Effector memory CD8-positive, alpha-beta T cell (primary cell): ENCODE results near the gene CDC42BPA.
"Not testable (repeated sequence)": the region's sequence is repeated elsewhere in the genome, so short reads cannot be mapped to it uniquely, and the experiment has no call there.

ENCODE experiments used
- ATAC-seq: fragments of 150-1000 bp; cut with Tn5 transposase; replicated peaks from 2 replicates; pipeline ENCODE4 v1.10.0; 2021; ENCODE audit warnings: mild to moderate bottlenecking, moderate library complexity
- DNase-seq, 3 experiments: peaks; one replicate each; pipeline ENCODE4 v3.0.0; 2021
- H3K27ac Mint-ChIP-seq, 2 donors: one replicate each; pipeline ENCODE4 v1.8.0; 2022; ENCODE audit warnings: mild to moderate bottlenecking in 2 of 2, mixed read lengths in 2 of 2, moderate library complexity in 2 of 2
- H3K27me3 Mint-ChIP-seq, 2 donors: one replicate each; pipeline ENCODE4 v1.8.0; 2022; ENCODE audit warnings: mixed read lengths in 2 of 2
- H3K36me3 Mint-ChIP-seq: one replicate; pipeline ENCODE4 v1.8.0; 2022; ENCODE audit warnings: mild to moderate bottlenecking, moderate library complexity, mixed read lengths; ENCODE audit not compliant: insufficient read depth
- H3K4me1 Mint-ChIP-seq, 2 donors: one replicate each; pipeline ENCODE4 v1.8.0; 2022; ENCODE audit warnings: low read depth in 2 of 2, mixed read lengths in 2 of 2
- H3K4me3 Mint-ChIP-seq, 2 donors: one replicate each; pipeline ENCODE4 v1.8.0; 2022; ENCODE audit warnings: mild to moderate bottlenecking in 2 of 2, mixed read lengths in 2 of 2, moderate library complexity in 2 of 2
- H3K9me3 Mint-ChIP-seq, 2 donors: one replicate each; pipeline ENCODE4 v1.8.0; 2022; ENCODE audit warnings: mixed read lengths in 2 of 2

CDC42BPA gene

DNA sequence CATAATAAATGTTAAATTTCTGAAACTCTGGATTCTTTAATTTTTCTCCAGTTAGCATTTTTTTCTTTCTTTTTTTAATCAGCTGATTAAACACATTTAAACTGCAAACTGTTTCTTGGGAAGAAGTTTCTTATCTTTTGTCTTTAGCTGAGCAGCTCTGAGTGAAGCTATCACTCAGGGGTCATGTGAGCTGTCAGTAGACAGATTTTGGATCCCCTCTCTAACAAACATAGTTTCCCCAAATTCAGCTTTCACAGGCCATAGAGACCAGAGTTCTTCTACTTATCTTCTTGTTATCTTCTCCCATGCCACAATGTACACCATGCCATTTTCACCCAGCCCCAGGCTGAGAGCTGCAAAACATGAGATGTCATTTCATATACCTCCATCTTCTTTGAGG lies 148.9 kb downstream of the CDC42BPA start:
- Mint-ChIP-seq H3K4me3 (no peak overlapping the region), H3K27me3 (peaks cover 37 to 51% of the 10 kb centered on the region in 2 donors), H3K9me3 (no peaks in the 10 kb centered on the region), H3K36me3 (no peaks in the 10 kb centered on the region), H3K27ac (no peak overlapping the region), H3K4me1 (no peaks in the 10 kb centered on the region)
- DNase-seq (no peak), ATAC-seq (no peak)

DNA sequence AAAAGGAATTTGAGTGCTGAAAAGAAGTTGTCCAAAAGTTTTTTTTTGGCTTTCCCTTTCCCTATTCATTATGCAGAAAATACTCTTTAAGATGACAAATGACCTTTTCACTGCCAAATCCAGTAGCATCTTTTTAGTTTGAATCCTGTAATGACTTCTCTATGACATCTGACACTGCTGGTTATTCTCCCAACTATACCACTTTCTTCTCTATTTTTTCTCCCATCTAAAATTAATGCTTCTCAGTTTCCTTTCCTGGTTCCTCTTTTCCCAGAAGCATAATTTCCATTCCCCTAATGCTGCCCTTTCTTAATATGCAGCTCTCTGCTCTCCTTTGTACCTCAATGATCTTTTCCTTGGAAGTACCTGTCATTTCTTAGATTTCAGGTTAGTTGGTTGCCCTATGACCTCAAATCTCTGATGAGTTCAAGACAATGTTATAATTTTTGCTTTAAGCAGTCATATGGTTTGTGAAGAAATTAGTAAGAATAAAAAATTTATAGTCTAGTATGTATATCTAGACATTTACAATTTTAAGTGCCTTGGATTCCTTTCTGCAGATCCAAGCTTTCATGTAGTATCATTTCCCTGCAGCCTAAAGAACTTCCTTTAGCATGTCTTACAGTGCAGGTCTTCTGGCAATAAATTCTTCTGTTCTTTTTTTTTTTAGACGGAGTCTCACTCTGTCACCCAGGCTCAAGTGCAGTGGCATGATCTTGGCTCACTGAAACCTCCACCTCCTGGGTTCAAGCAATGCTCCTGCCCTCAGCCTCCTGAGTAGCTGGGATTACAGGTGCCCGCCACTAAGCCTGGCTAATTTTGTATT lies 150.8 kb downstream of the CDC42BPA start:
- H3K4me1 Mint-ChIP-seq, result no peaks in the 10 kb centered on the region
- no peak for ATAC-seq
- H3K27me3 Mint-ChIP-seq, result peaks cover 47 to 60% of the 10 kb centered on the region in 2 donors
- DNase-seq, result no peak
- no peak overlapping the region for H3K4me3 Mint-ChIP-seq
- no peaks in the 10 kb centered on the region for H3K36me3 Mint-ChIP-seq
- no peaks in the 10 kb centered on the region for H3K9me3 Mint-ChIP-seq
- H3K27ac Mint-ChIP-seq, result no peak overlapping the region

DNA sequence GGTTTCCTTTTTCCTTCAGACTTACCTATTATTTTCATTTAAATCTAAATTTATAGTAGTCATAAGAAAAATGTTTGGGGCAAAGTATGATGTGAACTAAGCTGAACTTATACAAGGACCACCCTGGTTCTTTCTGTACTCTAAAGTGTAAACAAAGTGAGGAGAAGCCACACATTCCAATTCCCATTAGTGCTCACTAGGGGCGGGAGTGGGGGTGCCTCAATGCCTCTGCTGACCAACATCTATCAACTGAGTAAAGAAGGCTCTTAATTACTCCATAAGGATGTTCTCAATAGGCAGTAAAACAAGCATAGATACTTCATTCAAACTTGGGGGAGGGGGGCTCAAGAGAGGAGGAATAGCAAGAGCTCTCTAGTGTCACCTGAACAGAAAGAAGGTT lies 151.7 kb downstream of the CDC42BPA start:
- H3K9me3 Mint-ChIP-seq, result no peaks in the 10 kb centered on the region
- no peaks in the 10 kb centered on the region for H3K36me3 Mint-ChIP-seq
- no peaks in the 10 kb centered on the region for H3K4me1 Mint-ChIP-seq
- ATAC-seq, result no peak
- H3K27me3 Mint-ChIP-seq, result peaks cover 47 to 52% of the 10 kb centered on the region in 2 donors
- no peak for DNase-seq
- H3K4me3 Mint-ChIP-seq, result no peak overlapping the region
- H3K27ac Mint-ChIP-seq, result no peak overlapping the region

DNA sequence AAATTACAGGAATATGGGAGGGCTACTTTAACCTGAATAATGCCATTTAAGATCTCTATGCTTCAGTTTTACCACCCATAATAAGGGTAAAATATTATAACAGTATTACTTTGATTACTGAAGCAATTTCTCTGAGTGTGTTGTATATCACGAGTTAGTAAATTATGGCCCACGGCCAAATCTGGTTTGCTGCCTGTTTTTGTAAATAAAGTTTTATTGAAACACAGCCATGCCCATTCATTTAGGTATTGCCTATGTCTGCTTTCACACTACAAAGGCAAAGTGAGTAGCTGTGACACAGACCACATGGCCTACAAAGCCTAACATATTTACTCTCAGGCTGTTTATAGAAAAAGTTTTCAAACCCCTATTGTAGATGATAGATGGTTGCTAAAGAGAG lies 156.8 kb downstream of the CDC42BPA start:
- ATAC-seq (no peak), DNase-seq (no peak)
- H3K27me3 Mint-ChIP-seq, result peaks cover 32 to 34% of the 10 kb centered on the region in 2 donors

DNA sequence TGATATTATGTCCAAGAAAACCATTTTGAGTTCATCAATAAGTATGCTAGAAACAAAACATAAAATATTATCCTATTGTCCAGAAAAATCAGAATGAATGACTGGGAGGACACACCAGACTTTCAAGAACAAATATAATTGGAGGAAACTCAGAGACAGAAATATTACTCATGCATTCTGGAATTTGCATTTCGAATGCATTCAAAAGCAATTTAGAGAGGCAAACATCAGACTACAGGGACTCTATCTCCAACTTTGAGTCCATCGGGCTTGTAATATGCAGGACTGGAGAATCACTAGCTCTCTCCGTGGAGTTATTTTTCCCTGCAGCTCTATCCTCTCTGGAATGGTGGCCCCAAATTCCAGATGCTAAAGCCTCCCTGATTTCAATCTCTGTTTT lies 161.8 kb downstream of the CDC42BPA start:
- peaks cover 13% of the 10 kb centered on the region in 2 donors for H3K27me3 Mint-ChIP-seq
- H3K27ac Mint-ChIP-seq, result no peak overlapping the region
- no peaks in the 10 kb centered on the region for H3K9me3 Mint-ChIP-seq
- H3K36me3 Mint-ChIP-seq, result no peaks in the 10 kb centered on the region
- DNase-seq, result no peak
- H3K4me1 Mint-ChIP-seq, result no peaks in the 10 kb centered on the region
- H3K4me3 Mint-ChIP-seq, result no peak overlapping the region
- no peak for ATAC-seq

More for the DNA sequence above, 156.8 kb downstream of the CDC42BPA start:
- Mint-ChIP-seq H3K36me3 (no peaks in the 10 kb centered on the region), H3K4me1 (no peaks in the 10 kb centered on the region), H3K4me3 (no peak overlapping the region), H3K27ac (no peak overlapping the region), H3K9me3 (no peaks in the 10 kb centered on the region)

DNA sequence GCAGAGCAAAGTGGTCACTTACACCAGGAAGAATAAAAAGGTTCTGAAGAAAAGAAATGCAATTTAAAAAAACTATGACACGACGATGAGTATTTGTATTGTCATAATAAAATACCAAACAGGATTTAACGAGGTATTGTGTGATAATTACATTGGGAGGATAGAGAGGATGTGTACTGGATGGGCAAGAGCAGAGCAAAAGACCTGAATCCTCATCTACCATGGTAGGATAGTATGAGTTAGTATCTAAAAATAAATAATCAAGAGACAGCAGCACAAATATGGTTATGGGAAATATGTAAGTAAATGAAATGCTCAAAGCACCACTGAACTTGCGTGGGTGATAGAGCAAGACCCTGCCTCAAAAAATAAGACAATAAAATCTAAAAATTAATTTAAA lies 162.6 kb downstream of the CDC42BPA start:
- Mint-ChIP-seq H3K27me3 (peaks cover 13 to 19% of the 10 kb centered on the region in 2 donors), H3K36me3 (no peaks in the 10 kb centered on the region), H3K4me1 (no peaks in the 10 kb centered on the region), H3K9me3 (no peaks in the 10 kb centered on the region), H3K27ac (no peak overlapping the region), H3K4me3 (no peak overlapping the region)
- ATAC-seq (no peak), DNase-seq (no peak)

DNA sequence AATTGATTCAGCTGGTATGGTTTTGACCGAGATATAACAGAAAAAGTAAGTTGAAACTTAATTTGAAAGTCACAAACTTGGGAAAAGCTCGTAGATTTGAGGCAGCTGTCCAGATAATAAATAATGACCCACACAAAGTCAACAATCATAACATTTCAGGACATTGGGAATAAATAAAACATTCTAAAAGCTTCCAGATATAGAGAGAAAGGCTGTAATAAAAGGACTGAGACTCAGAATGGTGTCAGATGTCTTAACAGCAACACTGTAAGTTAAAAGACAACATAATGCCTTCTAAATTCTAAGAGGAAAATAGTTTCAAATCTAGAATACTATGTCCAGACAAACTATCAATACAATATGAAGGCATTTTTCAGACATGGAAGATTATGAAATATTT lies 163.3 kb downstream of the CDC42BPA start:
- Mint-ChIP-seq H3K27ac (no peak overlapping the region), H3K4me1 (no peaks in the 10 kb centered on the region), H3K27me3 (peaks cover 13 to 19% of the 10 kb centered on the region in 2 donors), H3K4me3 (no peak overlapping the region), H3K9me3 (no peaks in the 10 kb centered on the region), H3K36me3 (no peaks in the 10 kb centered on the region)
- DNase-seq, result no peak
- ATAC-seq, result no peak

DNA sequence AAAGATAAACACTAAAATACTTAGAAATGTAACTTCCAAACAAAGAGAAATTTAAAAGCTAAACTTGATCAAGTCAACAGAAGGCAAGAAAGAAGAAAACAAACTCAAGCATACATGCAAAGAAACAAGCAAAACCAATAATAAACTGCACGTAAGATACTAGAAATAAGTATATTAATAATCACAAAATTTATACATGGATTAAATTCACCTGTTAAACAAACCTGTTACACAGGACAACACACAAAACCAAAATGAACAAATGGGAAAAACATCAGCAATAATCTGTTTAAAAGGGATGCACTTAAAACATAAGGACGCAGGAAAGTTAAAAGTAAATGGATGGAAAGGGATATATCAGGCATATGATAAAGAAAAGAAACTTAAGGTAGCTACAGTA lies 165.8 kb downstream of the CDC42BPA start:
- Mint-ChIP-seq H3K9me3 (no peaks in the 10 kb centered on the region), H3K4me1 (no peaks in the 10 kb centered on the region), H3K36me3 (no peaks in the 10 kb centered on the region), H3K4me3 (no peak overlapping the region), H3K27ac (no peak overlapping the region), H3K27me3 (peaks cover 14 to 21% of the 10 kb centered on the region in 2 donors)
- DNase-seq (no peak), ATAC-seq (no peak)

DNA sequence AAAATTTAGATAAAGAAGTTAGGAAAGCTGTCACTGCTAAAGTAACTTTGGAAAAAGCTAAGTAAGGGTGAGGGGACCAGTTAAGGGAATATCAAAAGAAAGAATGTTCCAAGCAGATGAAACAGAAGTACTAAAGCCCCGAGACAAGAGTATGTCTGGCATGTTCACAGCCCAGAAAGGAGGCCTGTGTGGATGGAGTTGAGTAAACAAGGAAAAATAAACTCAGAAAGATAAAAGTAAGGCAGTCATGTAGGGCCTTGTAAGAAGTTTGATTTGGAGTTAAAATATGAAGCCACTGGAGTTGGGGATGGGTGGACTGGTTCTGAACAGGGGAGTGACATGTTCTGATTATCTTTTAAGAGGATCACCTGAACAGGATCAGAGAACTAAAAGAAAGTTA lies 177.9 kb downstream of the CDC42BPA start:
- ATAC-seq (no peak), DNase-seq (no peak)
- no peaks in the 10 kb centered on the region for H3K36me3 Mint-ChIP-seq
- H3K4me3 Mint-ChIP-seq, result no peak overlapping the region
- H3K4me1 Mint-ChIP-seq, result no peaks in the 10 kb centered on the region
- no peak overlapping the region for H3K27ac Mint-ChIP-seq
- no peaks in the 10 kb centered on the region for H3K9me3 Mint-ChIP-seq
- peaks cover under 1 to 18% of the 10 kb centered on the region in 2 donors for H3K27me3 Mint-ChIP-seq

DNA sequence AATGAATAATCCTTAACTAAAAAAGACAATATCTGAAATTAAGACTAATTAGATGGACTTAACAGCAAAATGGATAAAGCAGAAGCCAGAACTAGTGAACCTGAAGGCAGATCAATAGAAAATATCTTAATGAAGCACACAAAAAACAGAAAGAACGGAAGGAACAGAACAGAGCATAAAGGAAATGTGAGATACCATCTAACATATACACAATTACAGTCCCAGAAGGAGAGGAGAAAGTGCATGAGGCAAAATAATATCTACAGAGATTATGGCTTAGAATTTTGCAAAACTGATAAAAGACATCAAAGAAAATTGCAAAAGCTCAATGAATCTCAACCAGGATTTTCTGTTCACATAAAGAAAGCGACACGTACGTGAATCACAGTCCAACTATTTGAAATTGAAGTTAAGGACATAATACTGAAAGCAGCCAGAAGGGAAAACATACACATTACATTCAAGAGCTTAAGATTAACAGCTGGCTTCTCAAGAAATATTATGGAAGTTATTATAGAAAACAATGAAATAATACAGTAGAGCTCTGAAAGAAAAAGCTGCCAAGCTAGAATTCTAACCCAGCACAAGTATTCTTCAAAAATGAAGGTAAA lies 182.0 kb downstream of the CDC42BPA start:
- Mint-ChIP-seq H3K4me3 (no peak overlapping the region), H3K36me3 (no peaks in the 10 kb centered on the region), H3K4me1 (no peaks in the 10 kb centered on the region), H3K27me3 (peaks cover 19 to 34% of the 10 kb centered on the region in 2 donors), H3K9me3 (no peaks in the 10 kb centered on the region), H3K27ac (no peak overlapping the region)
- ATAC-seq (no peak), DNase-seq (no peak)

DNA sequence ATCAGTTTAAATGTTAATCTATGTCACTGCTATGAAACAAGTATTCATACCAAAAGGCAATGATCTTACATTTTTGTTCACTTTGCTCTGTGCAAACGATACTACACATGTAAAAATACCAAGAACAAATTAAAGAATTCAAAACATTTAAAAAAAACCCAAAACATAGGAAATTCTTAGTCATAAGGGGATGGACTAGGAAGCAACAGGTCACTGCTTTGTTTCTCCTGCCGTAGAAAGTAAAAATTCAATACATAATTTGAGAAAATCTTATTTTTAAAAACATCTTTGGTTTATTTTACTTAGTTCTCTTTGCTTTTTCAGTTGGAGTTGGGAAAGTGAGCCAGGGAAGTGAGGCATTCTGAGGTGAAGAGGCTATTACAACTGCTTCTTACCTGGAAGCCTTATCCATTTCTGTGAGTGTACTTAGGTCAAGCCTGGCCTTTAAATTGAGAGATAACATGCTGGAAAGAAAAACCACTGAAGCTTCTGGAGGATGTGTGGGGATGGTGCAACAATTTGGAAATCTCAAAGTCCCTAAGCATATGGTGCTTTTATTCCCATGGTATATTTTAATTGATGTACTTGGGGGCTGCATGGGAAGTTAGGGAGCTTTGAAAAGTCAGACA lies 183.5 kb downstream of the CDC42BPA start:
- ATAC-seq, result no peak
- DNase-seq, result no peak
- H3K4me3 Mint-ChIP-seq, result no peak overlapping the region
- H3K27me3 Mint-ChIP-seq, result peaks cover 19 to 34% of the 10 kb centered on the region in 2 donors
- H3K27ac Mint-ChIP-seq, result no peak overlapping the region
- H3K4me1 Mint-ChIP-seq, result no peaks in the 10 kb centered on the region
- no peaks in the 10 kb centered on the region for H3K36me3 Mint-ChIP-seq
- H3K9me3 Mint-ChIP-seq, result no peaks in the 10 kb centered on the region

DNA sequence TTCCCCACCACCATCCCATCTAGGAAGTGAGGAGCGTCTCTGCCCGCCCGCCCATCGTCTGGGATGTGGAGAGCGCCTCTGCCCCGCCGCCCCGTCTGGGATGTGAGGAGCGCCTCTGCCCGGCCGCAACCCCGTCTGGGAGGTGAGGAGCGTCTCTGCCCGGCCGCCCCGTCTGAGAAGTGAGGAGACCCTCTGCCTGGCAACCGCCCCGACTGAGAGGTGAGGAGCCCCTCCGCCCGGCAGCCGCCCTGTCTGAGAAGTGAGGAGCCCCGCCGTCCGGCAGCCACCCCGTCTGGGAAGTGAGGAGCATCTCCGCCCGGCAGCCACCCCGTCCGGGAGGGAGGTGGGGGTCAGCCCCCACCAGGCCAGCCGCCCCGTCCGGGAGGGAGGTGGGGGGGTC lies 185.6 kb downstream of the CDC42BPA start:
- H3K4me3 Mint-ChIP-seq, H3K27ac Mint-ChIP-seq, H3K36me3 Mint-ChIP-seq, ATAC-seq, H3K4me1 Mint-ChIP-seq, DNase-seq, H3K9me3 Mint-ChIP-seq: not testable (repeated sequence)
- H3K27me3 Mint-ChIP-seq, result peaks cover 19 to 26% of the 10 kb centered on the region in 2 donors

DNA sequence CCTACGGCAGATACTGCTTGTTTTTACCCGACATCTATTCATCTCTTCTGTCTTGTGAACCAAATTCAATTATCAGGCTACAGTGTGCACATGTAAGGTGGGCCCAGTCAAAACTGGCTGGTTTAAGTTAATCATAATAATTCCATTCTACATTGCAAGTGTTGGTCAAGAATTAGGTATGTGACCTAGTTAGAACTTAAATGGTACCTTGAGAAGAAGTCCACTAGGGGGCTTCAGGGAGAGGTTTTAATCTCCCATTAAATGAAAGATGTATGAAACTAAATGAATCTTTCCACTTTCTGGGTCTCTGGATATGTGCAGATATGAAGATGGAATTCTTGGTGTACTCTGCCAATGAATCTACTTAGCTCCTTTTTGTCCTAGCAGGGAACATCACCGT lies 187.1 kb downstream of the CDC42BPA start:
- ATAC-seq (no peak), DNase-seq (no peak)
- H3K4me3 Mint-ChIP-seq, result no peak overlapping the region
- H3K27ac Mint-ChIP-seq, result no peak overlapping the region
- H3K4me1 Mint-ChIP-seq, result no peaks in the 10 kb centered on the region
- H3K9me3 Mint-ChIP-seq, result no peaks in the 10 kb centered on the region
- no peaks in the 10 kb centered on the region for H3K36me3 Mint-ChIP-seq
- H3K27me3 Mint-ChIP-seq, result peaks cover 19 to 21% of the 10 kb centered on the region in 2 donors

DNA sequence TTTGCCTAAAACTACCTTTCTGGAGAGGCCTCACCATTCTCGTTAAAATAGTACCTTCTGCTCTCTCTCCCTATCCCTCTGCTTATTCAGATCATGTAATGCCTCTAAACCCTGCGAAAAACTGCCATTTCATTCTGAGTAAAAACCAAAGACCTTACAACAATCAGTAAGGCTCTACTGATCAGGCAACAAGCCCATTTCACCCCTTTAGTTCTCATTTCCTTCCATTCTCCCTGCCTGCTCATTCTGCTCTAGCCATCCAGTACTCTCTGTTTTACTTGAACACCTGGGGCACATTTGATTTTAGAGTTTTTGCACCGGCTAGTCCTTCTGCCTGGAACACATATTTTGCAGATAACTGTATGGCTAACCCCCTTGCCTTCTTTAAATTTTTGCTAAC lies 190.4 kb downstream of the CDC42BPA start:
- Mint-ChIP-seq H3K4me3 (no peak overlapping the region), H3K27ac (no peak overlapping the region), H3K36me3 (no peaks in the 10 kb centered on the region), H3K27me3 (peaks cover 5 to 8% of the 10 kb centered on the region in 2 donors), H3K9me3 (no peaks in the 10 kb centered on the region), H3K4me1 (no peaks in the 10 kb centered on the region)
- DNase-seq, result no peak
- no peak for ATAC-seq
